Adrenal gland (tissue), 5 donors: ENCODE results near the gene KLF13.

Source experiments
- POLR2A ChIP-seq, 2 donors: fragments of 450-650 bp; IDR thresholded peaks; one replicate each; pipeline ENCODE4 v1.6.1; 2017; ENCODE audit warnings: antibody characterized with exemption in 2 of 2, mild to moderate bottlenecking in 2 of 2, moderate library complexity in 1 of 2
- TF ChIP-seq, protein P1 (sequence below), 6 experiments: fragments of 450-650 bp in 4 of 6; fragments of 200-600 bp in 2 of 6; sonication (generic) in 1 of 6; IDR thresholded peaks; 1 replicate in 5 of 6; 2 replicates in 1 of 6; pipeline versions ENCODE4 v1.5.1 to v1.8.0; 2016 to 2021; ENCODE audit warnings: antibody characterized with exemption in 6 of 6, mild to moderate bottlenecking in 2 of 6, moderate library complexity in 1 of 6
- donor health status: DM: no; HTN: no; CAD: no.

DNA sequence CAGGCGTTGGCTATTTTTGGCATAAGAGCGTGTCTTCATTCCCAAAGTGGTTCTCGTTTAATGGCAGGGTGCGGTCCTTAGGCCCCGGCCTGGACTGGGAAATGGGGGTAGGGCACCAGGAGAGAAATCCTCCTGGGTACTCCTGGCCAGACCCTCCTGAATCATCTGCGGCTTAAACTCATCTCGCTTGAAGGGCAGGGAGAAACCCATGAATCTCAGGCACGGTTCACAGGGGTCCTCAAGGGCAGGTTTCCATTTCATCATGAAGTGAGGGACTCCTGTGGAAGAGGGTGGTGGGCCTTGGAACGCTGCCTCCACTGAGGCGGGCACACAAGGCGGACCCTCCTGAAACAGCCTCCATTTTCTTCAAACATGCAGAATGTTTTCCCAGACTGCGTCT lies 48.4 kb downstream of the KLF13 start:
- TF ChIP-seq, protein P1, sequence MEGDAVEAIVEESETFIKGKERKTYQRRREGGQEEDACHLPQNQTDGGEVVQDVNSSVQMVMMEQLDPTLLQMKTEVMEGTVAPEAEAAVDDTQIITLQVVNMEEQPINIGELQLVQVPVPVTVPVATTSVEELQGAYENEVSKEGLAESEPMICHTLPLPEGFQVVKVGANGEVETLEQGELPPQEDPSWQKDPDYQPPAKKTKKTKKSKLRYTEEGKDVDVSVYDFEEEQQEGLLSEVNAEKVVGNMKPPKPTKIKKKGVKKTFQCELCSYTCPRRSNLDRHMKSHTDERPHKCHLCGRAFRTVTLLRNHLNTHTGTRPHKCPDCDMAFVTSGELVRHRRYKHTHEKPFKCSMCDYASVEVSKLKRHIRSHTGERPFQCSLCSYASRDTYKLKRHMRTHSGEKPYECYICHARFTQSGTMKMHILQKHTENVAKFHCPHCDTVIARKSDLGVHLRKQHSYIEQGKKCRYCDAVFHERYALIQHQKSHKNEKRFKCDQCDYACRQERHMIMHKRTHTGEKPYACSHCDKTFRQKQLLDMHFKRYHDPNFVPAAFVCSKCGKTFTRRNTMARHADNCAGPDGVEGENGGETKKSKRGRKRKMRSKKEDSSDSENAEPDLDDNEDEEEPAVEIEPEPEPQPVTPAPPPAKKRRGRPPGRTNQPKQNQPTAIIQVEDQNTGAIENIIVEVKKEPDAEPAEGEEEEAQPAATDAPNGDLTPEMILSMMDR (IDR thresholded peaks at IDR 0.05): no peak
- TF ChIP-seq POLR2A (IDR thresholded peaks at IDR 0.05): no peak
